NCI-H1436 treated with DMSO at 0.1 percent for 48 hours (cell line): Measurements from ENCODE around the gene GTPBP1.

Experiments
- DNase-seq: peaks from one replicate; lab custom pipeline; 2025; lab: John Stamatoyannopoulos, UW

The GTPBP1 gene

GRCh38 chr22:38741166-38741565, 35.4 kb downstream of the GTPBP1 start:
- DNase-seq = no peak

DNA sequence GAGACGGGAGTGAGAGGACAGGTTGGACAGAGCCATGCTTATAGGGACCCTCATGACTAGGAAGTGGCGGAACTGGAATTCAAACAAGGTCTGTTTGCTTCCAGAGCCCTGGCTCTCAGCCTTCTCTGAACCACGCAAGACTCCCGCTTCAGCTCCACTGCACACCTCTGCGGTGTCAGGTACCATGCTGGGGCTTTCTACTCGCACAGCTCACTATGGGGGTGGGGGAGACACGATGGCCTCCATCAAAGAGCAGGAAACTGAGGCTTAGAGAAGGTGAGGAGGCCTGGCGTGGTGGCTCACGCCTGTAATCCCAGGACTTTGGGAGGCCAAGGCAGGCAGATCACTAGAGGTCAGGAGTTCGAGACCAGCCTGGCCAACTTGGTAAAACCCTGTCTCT, 35.8 kb downstream of the GTPBP1 start:
- no peak for DNase-seq

DNA sequence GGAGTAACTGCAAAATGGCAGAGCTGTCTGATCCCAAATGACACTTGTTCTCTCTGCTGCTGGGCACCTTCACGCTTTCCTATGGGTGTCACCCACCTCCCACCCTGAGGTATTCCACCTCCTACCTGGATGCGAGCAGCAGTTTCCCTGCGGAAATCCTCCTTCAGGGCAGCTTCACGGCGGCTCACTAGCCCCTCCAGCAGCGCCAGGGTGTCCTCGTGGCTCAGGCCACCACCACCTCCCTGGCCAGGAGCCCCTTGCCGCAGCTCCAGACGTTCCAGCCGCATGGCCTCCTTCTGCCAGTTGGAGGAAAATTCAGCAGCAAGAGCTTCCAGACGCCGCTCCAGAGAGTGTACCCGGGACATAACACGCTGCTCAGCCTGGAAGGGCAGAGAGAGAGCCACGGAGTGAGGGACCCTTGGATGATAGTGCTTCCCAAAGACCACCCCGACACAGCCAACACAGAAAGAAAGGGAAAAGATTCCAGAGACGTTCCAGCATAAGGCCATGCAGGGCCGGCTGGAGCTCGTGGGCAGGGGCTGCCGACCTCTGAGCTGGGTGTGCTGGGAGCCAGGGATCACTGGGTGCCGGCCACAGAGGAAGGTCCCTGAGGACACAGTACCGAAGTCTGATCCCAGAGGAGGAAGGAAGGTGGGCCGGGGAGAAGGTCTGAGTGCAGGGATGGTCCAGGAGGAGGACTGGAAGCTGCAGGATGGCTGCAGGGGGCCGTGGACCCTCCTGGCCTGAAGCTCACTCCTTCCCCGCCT, 36.6 kb downstream of the GTPBP1 start:
- DNase-seq = no peak

GRCh38 chr22:38744981-38745380, 39.2 kb downstream of the GTPBP1 start:
- no peak for DNase-seq

DNA sequence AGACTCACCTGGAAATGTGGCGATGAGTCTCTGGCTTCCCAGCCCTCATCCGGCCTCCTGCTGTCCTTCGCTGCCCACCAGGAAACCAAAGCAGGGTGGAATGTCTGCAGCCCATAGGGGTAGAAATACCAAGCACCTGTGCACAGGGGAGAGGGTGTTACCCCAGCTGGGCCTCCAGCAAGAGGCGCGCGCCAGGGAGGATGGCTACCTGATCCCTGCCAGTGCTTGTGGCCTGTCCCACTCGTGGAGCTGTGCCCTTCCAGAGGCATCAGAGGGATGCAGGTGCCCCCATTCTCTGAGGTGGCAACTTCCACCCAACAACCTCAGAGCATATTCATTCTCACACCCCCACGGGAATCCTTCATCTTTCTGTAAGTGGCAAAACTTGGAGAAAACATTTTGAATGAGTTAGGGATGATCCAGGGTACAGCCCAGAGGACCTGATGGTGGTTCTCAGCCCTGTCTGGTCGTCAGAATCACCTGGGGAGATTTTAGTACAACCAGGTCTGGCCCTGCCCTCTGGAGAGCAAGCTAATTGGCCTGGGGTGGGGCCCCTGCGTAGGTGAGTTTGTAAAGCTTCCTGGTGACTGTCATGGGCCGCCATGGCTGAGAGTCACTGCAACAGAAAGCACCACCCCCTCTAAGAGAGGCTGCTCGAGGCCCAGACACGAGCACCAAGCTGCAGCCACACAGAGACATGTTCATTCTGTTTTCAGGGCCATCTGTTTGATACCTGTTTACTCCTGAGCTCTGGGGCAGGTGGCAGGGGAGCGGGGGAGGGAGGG, 40.1 kb downstream of the GTPBP1 start:
- DNase-seq = no peak

DNA sequence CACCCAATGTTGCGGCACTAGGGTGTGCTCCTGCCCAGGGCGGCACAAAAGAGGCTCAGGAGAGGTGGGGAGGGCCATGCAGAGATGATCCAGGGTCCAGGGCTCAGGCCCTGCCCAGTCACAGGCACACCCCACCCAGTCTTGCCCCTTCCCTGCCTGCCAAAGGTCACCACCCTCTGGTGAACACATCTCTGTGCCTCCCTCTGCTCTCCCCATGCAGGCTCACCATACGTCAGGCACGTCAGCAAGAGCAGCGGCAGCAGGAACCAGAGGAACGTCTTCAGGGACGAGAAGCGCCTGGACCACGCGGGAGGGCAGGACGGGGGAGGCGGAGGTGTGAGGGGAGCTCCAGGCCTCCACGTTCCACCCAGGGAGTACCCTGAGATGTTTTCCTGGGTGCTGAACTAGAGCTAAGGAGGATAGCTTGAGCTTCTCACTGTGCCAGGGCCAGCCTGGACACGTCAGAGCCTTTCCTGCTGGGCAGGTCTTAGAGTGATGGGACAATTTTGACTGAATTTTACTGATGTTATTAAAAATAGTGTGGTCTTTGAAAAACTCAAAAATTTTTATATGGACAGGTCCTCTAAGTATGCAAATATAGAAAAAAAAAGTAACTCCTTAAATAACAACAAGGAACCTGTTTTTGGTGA, 42.9 kb downstream of the GTPBP1 start:
- no peak for DNase-seq

DNA sequence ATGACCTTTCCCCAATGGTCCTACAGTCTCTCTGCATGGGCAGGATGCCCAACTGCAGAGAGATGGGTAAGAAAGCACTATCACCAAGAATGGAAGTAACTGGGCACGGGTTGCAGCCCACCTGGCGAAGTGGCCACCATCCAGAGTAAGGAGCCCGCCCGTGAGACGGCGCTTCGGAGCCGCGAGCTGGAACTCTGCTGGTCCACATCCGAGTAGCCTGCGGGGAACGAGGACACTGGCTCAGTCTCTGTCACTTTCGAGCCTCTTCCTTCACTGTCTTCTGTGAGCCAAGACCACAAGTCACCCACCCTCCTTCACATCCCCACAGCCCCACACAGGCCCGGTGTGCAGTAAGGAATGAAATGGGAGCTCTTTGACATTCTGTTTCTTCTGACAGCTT, 44.4 kb downstream of the GTPBP1 start:
- DNase-seq = no peak

DNA sequence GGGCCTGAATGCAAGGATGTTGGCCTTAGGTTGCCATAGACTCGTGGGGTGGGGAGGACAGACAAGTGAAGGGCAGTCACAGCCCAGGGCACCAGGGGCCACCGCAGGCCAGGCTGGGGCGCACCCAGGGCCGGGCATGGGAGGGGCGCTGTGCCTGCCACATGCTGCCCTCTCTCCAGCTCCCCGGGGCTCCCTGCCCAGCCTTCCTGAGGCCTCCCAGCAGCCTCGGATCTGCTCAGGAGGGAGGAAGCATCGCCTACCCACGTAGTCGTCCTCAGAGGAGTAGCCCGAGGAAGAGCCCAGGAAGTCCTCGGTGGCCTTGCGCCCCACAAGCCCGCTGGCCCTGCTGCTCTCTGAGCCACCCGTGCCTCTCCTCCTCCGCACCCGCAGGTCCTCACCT, 44.9 kb downstream of the GTPBP1 start:
- no peak for DNase-seq

DNA sequence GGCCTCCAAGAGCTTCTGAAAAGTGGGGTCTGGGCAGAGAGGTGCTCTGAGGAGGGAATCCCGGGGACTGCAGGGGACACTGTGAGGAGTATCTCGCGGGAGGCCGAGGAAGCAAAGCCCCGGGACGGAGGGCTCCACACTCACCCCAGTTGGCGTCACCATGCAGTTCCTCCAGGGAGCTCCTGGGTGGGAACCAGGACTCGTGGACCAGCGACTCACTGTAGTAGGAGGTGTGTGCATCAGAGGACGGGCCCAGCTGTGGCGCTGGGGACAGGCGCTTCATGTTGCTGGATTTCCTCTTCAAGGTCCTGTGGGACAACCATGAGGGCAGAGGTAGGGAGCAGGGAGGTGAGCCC, 45.3 kb downstream of the GTPBP1 start:
- DNase-seq = no peak

DNA sequence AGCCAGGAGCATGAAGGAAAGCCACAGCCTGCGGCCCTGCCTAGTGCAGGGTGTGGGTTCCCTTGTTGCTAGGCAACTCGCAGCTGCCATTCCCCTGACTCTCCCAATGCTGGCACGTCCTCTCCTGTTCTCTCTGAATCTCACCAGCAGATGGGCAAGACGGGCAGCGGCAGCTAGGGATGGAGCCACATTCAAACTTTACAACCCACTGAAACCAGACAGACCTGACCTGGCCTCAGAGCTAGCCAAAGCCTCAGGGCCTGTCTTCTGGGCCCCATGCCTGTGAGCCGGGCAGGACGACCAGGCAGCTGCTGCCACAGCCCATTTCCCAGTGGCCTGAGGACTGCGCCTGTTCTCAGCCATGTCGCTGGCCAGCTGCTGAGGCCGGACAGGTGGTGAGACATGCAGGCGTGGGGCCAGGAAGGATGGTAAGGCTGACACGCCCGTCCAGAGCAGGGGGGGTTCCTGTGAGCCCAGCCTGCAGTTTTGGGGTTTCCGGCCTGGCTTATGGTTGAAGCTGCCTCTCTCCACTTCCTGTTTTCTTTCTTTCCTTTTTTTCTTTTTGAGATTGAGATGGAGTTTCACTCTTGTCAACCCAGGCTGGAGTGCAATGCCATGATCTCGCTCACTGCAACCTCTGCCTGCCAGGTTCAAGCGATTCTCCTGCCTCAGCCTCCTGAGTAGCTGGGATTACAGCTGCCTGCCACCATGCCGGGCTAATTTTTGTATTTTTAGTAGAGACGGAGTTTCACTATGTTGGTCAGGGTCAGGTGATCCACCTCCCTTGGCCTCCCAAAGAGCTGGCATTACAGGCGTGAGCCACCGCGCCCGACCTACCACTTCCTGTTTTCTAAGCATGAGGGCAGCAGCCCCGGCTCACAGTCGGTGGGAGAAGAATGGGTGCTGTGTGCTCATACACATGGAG, 45.9 kb downstream of the GTPBP1 start:
- DNase-seq = no peak

- DNase-seq = no peak
These were observed 48.4 kb downstream of the GTPBP1 start for GRCh38 chr22:38753948-38754750.

- DNase-seq = no peak
These were observed 49.0 kb downstream of the GTPBP1 start for GRCh38 chr22:38754751-38755154.

GRCh38 chr22:38755155-38755910, 49.6 kb downstream of the GTPBP1 start:
- DNase-seq = no peak

DNA sequence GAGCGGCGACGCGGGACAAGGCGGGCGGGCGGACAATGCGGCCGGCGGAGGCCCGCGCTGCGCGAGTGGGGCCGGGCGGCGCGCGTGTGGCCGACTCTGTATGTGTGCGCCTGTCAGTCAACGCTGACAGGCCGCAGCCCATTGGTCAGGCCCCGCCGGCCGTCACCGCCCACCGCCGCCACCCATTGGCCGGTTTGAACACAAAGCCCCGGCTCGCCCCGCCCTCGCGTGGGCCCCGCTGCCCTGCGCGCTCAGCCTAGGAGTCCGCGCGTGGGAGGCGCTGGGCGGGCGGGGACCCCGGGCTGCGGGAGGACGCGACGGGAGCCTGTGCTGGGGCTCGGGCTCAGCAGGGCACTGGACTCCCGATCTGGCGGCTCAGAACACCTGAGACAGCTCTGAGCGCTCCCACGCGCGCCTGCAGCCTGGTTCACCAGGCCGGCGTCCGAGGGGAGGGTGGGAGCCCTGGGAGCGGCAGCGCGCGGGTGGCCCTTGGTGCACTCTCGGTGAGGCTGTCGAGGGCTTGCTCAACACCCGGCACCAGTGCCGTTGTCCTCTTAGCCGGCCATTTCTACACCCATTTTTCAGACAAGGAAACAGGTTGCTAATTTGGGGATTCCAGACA, 50.3 kb downstream of the GTPBP1 start, which contains the start of gene SUN2:
SUN2 (minus strand) TSS at position 88 of the 622 bp plus-strand sequence. CDS start 3,370 bp downstream, outside the sequence.
- DNase-seq = no peak

GRCh38 chr22:38756711-38757463, 51.1 kb downstream of the GTPBP1 start:
- no peak for DNase-seq

- DNase-seq = no peak
These were observed 51.7 kb downstream of the GTPBP1 start for GRCh38 chr22:38757464-38757757.

DNA sequence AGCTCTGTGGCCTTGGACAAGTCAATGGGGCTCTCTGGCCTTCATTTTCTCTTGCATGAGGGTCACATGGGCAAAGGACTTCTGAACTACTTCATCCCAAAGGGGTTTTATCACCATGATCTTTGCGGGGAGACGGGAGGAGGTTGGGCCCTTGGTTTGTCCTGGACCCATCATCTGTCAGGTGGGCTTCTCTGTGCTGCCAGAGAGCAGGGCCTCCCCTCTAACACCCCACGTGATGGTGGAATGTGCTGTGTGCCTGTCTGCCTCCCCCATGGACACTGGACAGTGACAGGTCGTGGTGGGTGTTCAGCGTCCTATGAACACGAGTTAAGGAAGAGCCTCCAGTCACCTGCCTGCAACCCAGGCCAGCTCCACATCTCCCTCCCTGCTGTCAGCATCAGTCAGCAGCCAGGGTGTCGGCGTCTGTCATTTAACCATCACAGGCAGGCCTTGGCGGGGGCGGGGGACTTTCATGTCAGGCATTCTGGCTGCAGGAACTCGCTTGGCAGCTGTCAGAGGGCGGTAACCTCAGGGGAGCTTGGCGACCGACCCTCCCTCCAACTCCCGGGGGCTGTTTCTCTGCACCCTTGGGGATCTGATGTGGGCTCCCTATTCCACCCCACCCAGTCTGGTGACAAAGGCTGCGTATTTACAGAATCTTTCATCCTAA, 52.7 kb downstream of the GTPBP1 start:
- peak; percentile 54 for DNase-seq

DNA sequence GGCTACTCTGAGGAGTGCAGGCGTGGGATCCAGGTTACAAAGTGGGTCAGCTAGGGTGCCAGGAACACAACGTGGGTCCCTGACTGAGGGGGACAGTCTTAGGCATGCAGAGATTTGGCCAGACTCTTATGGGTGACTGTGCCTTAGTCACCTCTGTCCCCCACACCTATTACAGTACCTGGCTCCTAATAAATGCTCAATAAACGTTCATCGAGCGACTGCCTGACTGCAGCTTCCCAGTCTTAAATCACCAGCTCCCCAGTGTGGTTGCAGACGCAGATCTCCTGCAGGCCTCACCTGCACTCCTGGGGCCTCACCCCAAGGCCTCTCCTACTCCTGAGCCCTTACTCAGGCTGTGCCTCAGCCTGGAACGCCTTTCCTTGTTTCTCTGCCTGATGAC, 53.3 kb downstream of the GTPBP1 start:
- no peak for DNase-seq
